DND-41 (cell line): ENCODE results near the gene GPR68.

ENCODE experiments used
- CTCF ChIP-seq: IDR thresholded peaks from 2 replicates; pipeline ENCODE4 v1.5.1; 2012; ENCODE audit warnings: borderline replicate concordance, low read length, moderate library complexity, mild to moderate bottlenecking; ENCODE audit not compliant: poor library complexity, severe bottlenecking; ENCODE audit errors: extremely low read depth
- EZH2 ChIP-seq: IDR thresholded peaks from 3 replicates; pipeline ENCODE4 v1.6.1; 2012; ENCODE audit warnings: borderline replicate concordance, low read depth, mild to moderate bottlenecking, moderate library complexity, low read length, inconsistent platforms; ENCODE audit not compliant: severe bottlenecking

- TF ChIP-seq CTCF, result no peak
- no peak for TF ChIP-seq EZH2
Observed at GRCh38 chr14:91220581-91221000, 23.9 kb downstream of the GPR68 start.
